Activated CD4-positive, alpha-beta T cell treated with anti-CD3 and anti-CD28 coated beads for 1 hour (primary cell): Measurements from ENCODE around the gene DUXB.

ENCODE experiments used
- DNase-seq: peaks from one replicate; pipeline ENCODE4 v3.0.0-alpha.2; 2020

The DUXB gene

GRCh38 chr16:75658175-75658574 lies 43.1 kb downstream of the DUXB start:
- no peak for DNase-seq

- DNase-seq, result no peak
Observed at GRCh38 chr16:75653922-75654321, 47.3 kb downstream of the DUXB start.

DNA sequence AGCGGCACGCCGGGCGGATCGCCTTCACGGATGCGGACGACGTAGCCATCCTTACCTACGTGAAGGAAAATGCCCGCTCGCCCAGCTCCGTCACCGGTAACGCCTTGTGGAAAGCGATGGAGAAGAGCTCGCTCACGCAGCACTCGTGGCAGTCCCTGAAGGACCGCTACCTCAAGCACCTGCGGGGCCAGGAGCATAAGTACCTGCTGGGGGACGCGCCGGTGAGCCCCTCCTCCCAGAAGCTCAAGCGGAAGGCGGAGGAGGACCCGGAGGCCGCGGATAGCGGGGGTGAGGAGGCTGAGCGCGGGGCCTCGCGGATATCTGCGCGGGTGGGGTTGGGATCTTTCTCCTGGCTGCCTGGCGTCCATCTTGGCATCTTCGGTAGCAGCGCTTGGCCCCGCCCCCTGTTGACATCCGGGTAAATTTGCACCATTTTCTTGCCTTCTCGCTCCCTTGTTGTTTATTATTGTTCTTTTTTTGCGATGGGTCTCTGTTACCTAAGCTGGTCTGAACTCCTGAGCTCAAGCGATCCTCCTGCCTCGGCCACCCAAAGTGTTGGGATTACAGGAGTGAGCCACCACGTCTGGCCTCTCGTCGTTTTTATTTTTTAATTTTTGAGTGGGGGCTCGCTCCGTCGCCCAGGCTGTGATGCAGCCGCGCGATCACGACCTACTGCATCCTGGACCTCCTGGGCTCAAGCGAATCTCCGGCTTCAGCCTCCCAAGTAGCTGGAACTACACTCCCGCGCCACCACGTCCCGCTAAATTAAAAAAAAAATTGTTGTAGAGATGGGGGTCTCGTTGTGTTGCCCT lies 52.8 kb downstream of the DUXB start:
- peak; percentile 74 for DNase-seq

GRCh38 chr16:75647492-75648264 lies 53.6 kb downstream of the DUXB start, which contains the start of the genes KARS1 and TERF2IP:
KARS1 (minus strand) TSS chr16:75647665; CDS start chr16:75647639, 26 bp downstream.
TERF2IP (plus strand) TSS chr16:75647773; CDS start chr16:75647883, 110 bp downstream.
- peak; percentile 92 for DNase-seq

DNA sequence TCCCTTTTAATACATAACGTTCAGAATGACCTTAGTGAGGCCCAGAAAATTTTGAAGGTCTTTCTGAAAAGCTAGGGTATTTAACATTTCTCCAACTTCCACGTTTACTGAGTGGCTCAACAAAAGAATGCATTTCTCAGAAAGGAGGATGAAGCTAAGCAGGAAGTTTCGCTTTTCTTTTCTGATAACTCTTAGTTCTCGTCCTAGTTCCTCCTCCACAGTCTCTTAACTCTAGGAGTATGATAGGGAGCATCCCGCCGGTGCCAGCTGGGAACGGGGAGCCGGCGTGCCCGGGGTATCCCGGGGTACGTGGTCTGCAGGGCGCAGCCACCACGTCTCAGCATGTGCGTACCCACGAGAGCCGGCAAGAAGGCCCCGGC lies 54.2 kb downstream of the DUXB start:
- no peak for DNase-seq

DNA sequence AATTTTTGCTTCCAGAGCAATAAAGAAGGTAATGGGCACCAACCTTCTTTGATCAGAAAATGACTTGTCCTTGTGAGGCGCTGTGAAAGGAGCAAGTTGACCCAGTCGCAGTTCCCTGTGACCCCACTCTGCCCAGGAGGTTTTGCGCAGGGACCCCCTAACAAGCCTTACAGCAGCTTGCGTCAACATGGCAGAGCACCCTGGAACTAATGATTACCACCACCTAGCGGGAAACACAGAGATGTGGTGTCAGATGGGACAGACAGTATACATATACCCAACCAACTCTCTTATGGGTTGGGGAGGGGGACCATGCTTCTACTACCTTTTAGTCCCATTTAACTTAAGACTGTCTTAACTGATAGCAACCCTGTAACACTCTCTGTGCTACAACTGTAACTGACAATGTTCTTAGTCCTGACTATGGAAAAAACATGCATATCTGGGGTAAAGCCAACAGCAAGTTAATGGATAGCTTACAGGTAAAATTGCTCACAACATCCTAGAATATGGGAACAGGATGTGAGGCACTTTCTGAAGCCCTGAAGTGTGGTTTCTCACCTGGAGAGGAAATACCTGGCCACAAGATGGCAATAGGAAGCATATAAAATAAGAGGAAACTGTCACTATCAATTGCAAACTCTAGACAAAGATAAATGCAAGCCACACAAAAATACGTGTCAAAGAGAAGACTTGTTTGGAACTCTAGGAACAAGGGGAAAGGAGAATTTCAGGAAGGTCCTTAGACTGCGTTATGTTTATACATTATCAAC lies 56.8 kb downstream of the DUXB start:
- no peak for DNase-seq
